RWPE1 (cell line): ENCODE data around the gene GAP43.

Source experiments
- CTCF ChIA-PET: fragments of 350-600 bp; sonication (Branson Sonifier 250); formaldehyde crosslinking; extraction: SDS; loops from one replicate; lab custom pipeline; 2021; lab: Yijun Ruan, JAX
- POLR2A ChIA-PET: fragments of 400-600 bp; formaldehyde crosslinking; extraction: SDS; loops from one replicate; lab custom pipeline; 2020; ENCODE audit warnings: antibody characterized with exemption; ENCODE audit not compliant: low non-redundant PET; lab: Yijun Ruan, JAX
- DNase-seq: peaks from one replicate; pipeline ENCODE4 v3.0.0; 2012; ENCODE audit warnings: low spot score
- H3K27ac ChIP-seq: fragments of 450-650 bp; 2 replicates; pipeline ENCODE4 v1.5.1; 2017
- CTCF ChIP-seq: fragments of 450-650 bp; conservative IDR thresholded peaks from 2 replicates; pipeline ENCODE4 v1.5.1; 2017; ENCODE audit warnings: low read depth, mild to moderate bottlenecking

GAP43 gene

GRCh38 chr3:115648559-115648958 is 25.2 kb downstream of the GAP43 start:
- CTCF ChIA-PET = interaction anchor here (0.6 kb wide), 1 partner anchor 12 kb away, joined by 3 read pairs; no protein-coding TSS in a partner anchor
- TF ChIP-seq CTCF = no peak
- POLR2A ChIA-PET = no interaction called here
- DNase-seq = no peak
- no peak overlapping the region for H3K27ac ChIP-seq

GRCh38 chr3:115651087-115651486 is 27.8 kb downstream of the GAP43 start:
- no peak for DNase-seq
- ChIA-PET POLR2A (no interaction called here), CTCF (interaction anchor here (0.7 kb wide), 2 partner anchors 9 to 685 kb away, joined by 3 to 4 read pairs; no protein-coding TSS in a partner anchor)

GRCh38 chr3:115651599-115651998 is 28.3 kb downstream of the GAP43 start:
- ChIA-PET POLR2A (no interaction called here), CTCF (no interaction called here)
- no peak overlapping the region for H3K27ac ChIP-seq
- no peak for DNase-seq
- TF ChIP-seq CTCF = no peak

More at GRCh38 chr3:115651087-115651486, 27.8 kb downstream of the GAP43 start:
- H3K27ac ChIP-seq = no peak overlapping the region
- TF ChIP-seq CTCF = no peak

GRCh38 chr3:115652738-115653137 is 29.4 kb downstream of the GAP43 start:
- DNase-seq = no peak
- ChIA-PET CTCF (no interaction called here), POLR2A (no interaction called here)
- TF ChIP-seq CTCF = no peak
- H3K27ac ChIP-seq = no peak overlapping the region

GRCh38 chr3:115655761-115656282 is 32.5 kb downstream of the GAP43 start:
- TF ChIP-seq CTCF = no peak
- H3K27ac ChIP-seq = no peak overlapping the region
- POLR2A ChIA-PET = no interaction called here
- CTCF ChIA-PET = no interaction called here
- DNase-seq = no peak

GRCh38 chr3:115657168-115657567 is 33.9 kb downstream of the GAP43 start:
- POLR2A ChIA-PET = no interaction called here
- TF ChIP-seq CTCF = no peak
- CTCF ChIA-PET = no interaction called here
- H3K27ac ChIP-seq = no peak overlapping the region
- no peak for DNase-seq
